ENCODE measurements around the gene CD99. TPM values are rescaled to one million over a fixed set of nuclear protein-coding genes. Genes with fewer than 3 reads are reported as not detected.

Gene CD99
- polyA plus RNA-seq, 1 of the 3 experiments (the other 2 are of a cell fraction) = 346 TPM

GRCh38 chrX:2658585-2659292, 32.4 kb upstream of the CD99 start (continued):
- TF ChIP-seq, protein P1, sequence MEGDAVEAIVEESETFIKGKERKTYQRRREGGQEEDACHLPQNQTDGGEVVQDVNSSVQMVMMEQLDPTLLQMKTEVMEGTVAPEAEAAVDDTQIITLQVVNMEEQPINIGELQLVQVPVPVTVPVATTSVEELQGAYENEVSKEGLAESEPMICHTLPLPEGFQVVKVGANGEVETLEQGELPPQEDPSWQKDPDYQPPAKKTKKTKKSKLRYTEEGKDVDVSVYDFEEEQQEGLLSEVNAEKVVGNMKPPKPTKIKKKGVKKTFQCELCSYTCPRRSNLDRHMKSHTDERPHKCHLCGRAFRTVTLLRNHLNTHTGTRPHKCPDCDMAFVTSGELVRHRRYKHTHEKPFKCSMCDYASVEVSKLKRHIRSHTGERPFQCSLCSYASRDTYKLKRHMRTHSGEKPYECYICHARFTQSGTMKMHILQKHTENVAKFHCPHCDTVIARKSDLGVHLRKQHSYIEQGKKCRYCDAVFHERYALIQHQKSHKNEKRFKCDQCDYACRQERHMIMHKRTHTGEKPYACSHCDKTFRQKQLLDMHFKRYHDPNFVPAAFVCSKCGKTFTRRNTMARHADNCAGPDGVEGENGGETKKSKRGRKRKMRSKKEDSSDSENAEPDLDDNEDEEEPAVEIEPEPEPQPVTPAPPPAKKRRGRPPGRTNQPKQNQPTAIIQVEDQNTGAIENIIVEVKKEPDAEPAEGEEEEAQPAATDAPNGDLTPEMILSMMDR (IDR thresholded peaks at IDR 0.05) = no peak

- ChIA-PET POLR2A (no interaction called here), CTCF (no interaction called here)
- Histone ChIP-seq H3K27ac (ENCODE audit: low read depth in 2 of 2, low read length in 1 of 2) (no peak overlapping the region), H3K9me2 (no peaks in the 10 kb centered on the region), H4K20me1 (ENCODE audit: insufficient read depth) (no peaks in the 10 kb centered on the region), H3K9me3 (no peaks in the 10 kb centered on the region), H3F3A (replicated peaks; ENCODE audit: insufficient read depth) (no peaks in the 10 kb centered on the region), H3K4me2 (no peak overlapping the region), H3K4me1 (ENCODE audit: control insufficient read depth in 1 of 2, insufficient read depth in 2 of 2, low read depth in 1 of 2, low read length in 1 of 2) (no peaks in the 10 kb centered on the region; a peak in 1 of 4 replicates), H3K9ac (no peak overlapping the region), H3K36me3 (replicated peaks in 1 of 2; ENCODE audit: control insufficient read depth in 1 of 2, insufficient read depth in 2 of 2, low read length in 1 of 2) (no peaks in the 10 kb centered on the region), H2AFZ (ENCODE audit: low read depth) (no peak overlapping the region), H3K27me3 (ENCODE audit: insufficient read depth) (no peaks in the 10 kb centered on the region; the same call in 1 of the 2 replicates), H3K79me2 (ENCODE audit: insufficient read depth) (no peaks in the 10 kb centered on the region), H3K4me3 (ENCODE audit: low read depth in 2 of 2, low read length in 1 of 2) (no peak overlapping the region)
- 43% methylated on average over 5 of the region's 5 CpGs for WGBS (ENCODE audit: low lambda C conversion rate)
- TF ChIP-seq USF1 (IDR thresholded peaks at IDR 0.05; ENCODE audit: borderline replicate concordance, low read depth) = no peak
- no peak for TF ChIP-seq MXI1 (IDR thresholded peaks at IDR 0.05; ENCODE audit: low read depth, low read length)
- TF ChIP-seq RAD21 (IDR thresholded peaks at IDR 0.05; ENCODE audit: low read length) = no peak
- no peak for TF ChIP-seq FOXJ3 (CRISPR knock-in tag; IDR thresholded peaks at IDR 0.05)
- no peak for TF ChIP-seq REST (IDR thresholded peaks at IDR 0.05; ENCODE audit: low read depth, low read length)
- TF ChIP-seq EZH2phosphoT487 (IDR thresholded peaks at IDR 0.05; ENCODE audit: borderline replicate concordance, low read depth) = no peak
- TF ChIP-seq ELF1 (IDR thresholded peaks at IDR 0.05) = no peak
- no peak for TF ChIP-seq TCF12 (IDR thresholded peaks at IDR 0.05)
- no peak for TF ChIP-seq RFX5 (IDR thresholded peaks at IDR 0.05; ENCODE audit: low read length)
- TF ChIP-seq NFIC (IDR thresholded peaks at IDR 0.05; ENCODE audit: borderline replicate concordance) = no peak
- TF ChIP-seq GATA2 (CRISPR knock-in tag; IDR thresholded peaks at IDR 0.05) = no peak
- no peak for DNase-seq
These were observed 28.5 kb upstream of the CD99 start for GRCh38 chrX:2662586-2662985.
